ENCODE data around the gene CTXND1.
"Not testable (repeated sequence)": the region's sequence is repeated elsewhere in the genome, so short reads cannot be mapped to it uniquely, and the experiment has no call there.

Gene CTXND1

GRCh38 chr15:80252121-80252518, at the start of gene CTXND1:
TSS of gene CTXND1 (minus strand) at chr15:80252213. CDS start at chr15:80201949, 50,264 bp downstream.
- no peak for TF ChIP-seq CTCF (IDR thresholded peaks at IDR 0.05; ENCODE audit: borderline replicate concordance, insufficient read depth, low read depth, low read length)
- no peak within 1 kb of the TSS for H3K4me3 ChIP-seq (ENCODE audit: low read depth, low read length)

GRCh38 chr15:80301472-80301871, 49.5 kb upstream of the CTXND1 start:
- H3K4me3 ChIP-seq (ENCODE audit: low read depth, low read length), result no peak overlapping the region
- TF ChIP-seq CTCF (IDR thresholded peaks at IDR 0.05; ENCODE audit: borderline replicate concordance, insufficient read depth, low read depth, low read length), result no peak

- H3K4me3 ChIP-seq (ENCODE audit: low read depth, low read length), result not testable (repeated sequence)
These were observed 43.8 kb upstream of the CTXND1 start for GRCh38 chr15:80295777-80296176.

- no peak for TF ChIP-seq CTCF (IDR thresholded peaks at IDR 0.05; ENCODE audit: borderline replicate concordance, insufficient read depth, low read depth, low read length)
- no peak overlapping the region for H3K4me3 ChIP-seq (ENCODE audit: low read depth, low read length)
These were observed 40.1 kb upstream of the CTXND1 start for GRCh38 chr15:80292079-80292478.

- H3K4me3 ChIP-seq (ENCODE audit: low read depth, low read length), result not testable (repeated sequence)
These were observed 38.9 kb upstream of the CTXND1 start for GRCh38 chr15:80290891-80291290.

- TF ChIP-seq CTCF (IDR thresholded peaks at IDR 0.05; ENCODE audit: borderline replicate concordance, insufficient read depth, low read depth, low read length), result no peak
- H3K4me3 ChIP-seq (ENCODE audit: low read depth, low read length), result no peak overlapping the region
These were observed 37.8 kb upstream of the CTXND1 start for GRCh38 chr15:80289528-80290495.

GRCh38 chr15:80288131-80288530, 36.1 kb upstream of the CTXND1 start:
- H3K4me3 ChIP-seq (ENCODE audit: low read depth, low read length), result no peak overlapping the region
- no peak for TF ChIP-seq CTCF (IDR thresholded peaks at IDR 0.05; ENCODE audit: borderline replicate concordance, insufficient read depth, low read depth, low read length)

- no peak for TF ChIP-seq CTCF (IDR thresholded peaks at IDR 0.05; ENCODE audit: borderline replicate concordance, insufficient read depth, low read depth, low read length)
- H3K4me3 ChIP-seq (ENCODE audit: low read depth, low read length), result no peak overlapping the region
These were observed 34.0 kb upstream of the CTXND1 start for GRCh38 chr15:80286055-80286454.

Measured in GM12875 (cell line).